SK-N-DZ (cell line): Measurements from ENCODE around the gene STK40.

Source experiments
- DNase-seq: peaks from one replicate; pipeline ENCODE4 v3.0.0-alpha.2; 2015; ENCODE audit warnings: low spot score

Gene STK40

GRCh38 chr1:36372617-36373016, 13.1 kb downstream of the STK40 start:
- DNase-seq: no peak

- peak; percentile 58 for DNase-seq
These were observed 16.5 kb downstream of the STK40 start for GRCh38 chr1:36369061-36369861.

DNA sequence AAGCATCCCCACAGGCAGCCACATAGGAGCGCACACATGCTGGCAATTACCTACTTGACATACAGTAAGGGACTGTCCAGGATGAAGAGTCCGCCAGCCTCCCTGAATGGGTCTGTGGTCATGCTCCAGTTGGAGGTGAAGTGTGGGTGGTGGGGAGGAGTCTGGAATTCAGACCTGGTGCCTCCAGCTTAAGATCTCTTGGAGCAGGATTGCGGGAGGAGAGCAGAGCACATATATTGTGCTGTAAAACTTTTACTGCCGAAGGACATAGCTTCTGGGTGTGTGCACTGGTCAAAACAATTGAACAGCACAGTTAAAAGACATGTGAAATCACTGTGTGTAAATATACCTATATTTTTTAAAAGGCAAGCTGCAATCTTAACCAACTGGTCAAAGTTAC, 17.9 kb downstream of the STK40 start:
- DNase-seq: no peak

DNA sequence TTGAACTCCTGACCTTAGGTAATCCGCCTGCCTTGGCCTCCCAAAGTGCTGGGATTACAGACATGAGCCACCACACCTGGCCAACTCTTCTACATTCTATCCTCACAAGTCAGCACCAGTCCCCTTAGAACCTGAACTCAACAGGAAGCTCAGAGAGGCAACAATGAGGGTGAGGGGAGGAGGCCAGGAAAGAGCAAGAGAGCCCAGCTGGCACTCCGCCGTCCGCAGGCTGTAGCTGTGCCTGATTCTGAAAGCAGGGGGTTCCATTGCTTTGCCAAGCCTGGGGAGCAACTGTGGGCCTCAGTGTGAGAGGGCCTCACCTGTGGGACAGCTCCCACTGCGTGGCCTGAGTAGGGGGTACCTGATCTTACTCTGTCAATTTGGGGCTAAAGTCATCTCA, 18.7 kb downstream of the STK40 start:
- no peak for DNase-seq

- DNase-seq: peak; percentile 96
These were observed 19.5 kb downstream of the STK40 start for GRCh38 chr1:36366091-36366661.

DNA sequence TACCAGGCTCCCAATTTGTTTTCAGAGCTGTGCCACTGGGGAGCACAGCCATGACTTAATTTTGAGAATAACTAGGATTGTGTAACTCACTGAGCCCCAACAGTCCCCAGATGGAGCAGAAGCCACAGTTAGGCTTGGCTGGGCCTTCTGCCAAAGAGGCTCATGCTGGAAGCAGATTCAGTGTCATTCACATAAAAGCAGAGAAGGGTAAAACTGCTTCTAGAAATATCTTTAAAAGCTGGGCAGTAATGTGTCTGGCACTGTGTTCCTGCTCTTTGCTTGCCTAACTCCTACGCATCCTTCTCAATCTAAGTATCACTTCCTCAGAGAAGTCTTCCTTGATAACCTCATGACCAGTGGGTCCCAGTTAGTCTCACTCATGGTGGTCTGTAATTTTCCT, 20.3 kb downstream of the STK40 start:
- no peak for DNase-seq

DNA sequence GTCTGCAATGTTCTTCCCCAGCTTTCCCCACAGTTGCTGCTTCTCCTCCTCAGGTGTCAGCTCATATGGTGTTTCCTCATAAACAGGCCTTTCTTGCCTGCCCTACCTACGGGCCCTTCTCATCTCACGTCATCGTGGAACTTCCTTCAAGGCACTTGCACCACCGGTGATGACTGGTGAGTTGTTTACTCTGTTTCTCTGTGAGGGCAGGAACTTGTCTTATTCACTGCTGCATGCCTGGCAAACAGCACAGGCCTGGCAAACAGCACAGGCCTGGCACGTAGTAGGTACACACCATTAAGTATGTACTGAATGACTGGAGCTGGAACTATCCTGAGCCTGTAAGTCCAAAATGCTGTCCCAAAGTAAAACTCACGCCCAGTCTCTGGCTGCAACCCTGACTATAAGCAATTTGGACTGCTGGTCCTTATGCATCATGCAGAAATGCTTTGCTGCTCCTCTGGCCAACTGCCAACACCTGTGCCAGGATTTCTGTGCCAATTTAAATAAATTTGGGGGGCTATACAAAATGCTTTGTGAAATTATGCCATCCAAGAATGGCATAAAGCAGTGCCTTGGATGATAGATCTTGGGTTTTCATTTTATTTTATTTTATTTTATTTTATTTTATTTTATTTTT, 25.7 kb downstream of the STK40 start:
- no peak for DNase-seq

GRCh38 chr1:36359383-36359782, 26.3 kb downstream of the STK40 start:
- DNase-seq: no peak

DNA sequence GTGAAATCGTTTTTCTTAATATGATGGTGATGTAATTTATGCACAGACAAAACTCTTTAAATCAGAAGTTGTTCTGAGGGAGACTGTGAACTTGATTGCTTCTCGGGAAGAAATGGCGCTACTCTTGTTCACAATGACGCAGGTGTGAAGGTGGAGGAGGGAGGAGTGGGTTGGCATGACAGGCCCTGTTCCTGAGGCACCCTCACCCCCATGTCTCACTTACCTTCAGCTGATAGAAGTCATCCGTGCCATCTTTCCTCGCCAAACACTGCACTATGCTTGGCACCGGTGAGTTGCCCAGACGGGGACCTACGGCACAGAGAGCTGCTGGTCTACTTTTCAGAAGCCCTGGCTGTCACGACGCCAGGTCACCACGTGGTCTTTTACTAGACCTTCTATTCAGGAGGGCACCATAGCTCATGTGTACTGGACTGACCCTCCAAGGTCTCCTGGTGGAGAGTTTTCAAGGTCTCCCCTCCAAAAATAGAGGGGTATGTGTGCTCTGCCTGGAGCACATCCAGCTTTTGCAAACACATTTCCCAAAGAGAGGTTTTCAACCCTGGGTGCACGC, 27.1 kb downstream of the STK40 start:
- DNase-seq: no peak

- DNase-seq: no peak
These were observed 29.9 kb downstream of the STK40 start for GRCh38 chr1:36355811-36356210.

GRCh38 chr1:36354486-36354885, 31.2 kb downstream of the STK40 start:
- DNase-seq: no peak

DNA sequence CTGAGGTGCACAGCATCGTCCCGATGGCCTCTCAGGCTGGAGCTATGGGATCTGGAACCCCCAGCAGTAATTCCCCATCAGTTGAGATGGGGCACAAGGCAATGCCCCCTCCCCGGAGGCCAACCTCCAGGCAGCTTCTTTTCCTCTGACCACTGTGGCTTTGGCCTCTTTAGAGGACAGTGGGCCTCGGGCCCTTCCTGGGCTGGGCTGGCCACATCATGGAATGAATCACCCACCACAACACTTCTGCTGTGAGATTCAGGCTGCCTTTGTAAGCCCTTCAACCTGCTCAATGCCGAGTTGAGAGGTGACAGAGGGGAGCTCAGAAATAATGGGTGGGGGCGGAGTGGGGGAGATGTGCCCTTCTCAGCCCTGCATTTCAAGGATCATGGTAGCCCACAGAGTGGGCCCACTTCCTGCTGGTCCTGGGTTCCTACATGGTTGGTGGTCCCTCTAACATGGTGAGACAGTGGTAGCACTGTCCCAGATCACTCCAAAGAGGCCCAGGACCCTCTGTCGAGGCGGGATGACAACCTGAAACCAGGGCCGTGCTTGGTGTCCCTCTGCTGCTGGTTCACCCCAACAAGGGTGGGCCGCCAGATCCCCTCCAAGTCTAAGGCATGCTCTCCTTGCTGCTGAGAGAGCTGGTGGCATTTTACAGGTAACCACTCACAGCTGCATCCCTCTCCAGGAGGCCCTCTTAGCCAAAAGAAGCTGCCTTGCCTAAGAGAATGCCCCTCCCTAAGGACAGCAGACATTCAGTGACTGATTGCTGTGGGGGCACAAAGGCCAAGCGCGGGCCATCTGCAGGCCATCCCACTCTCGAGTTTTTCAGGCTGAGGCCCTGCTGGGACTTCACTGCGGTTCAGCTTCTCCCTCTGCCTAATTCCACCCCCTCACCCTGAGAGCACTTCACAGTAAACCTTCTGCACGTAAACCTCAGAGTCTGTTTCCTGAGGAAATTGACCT, 32.5 kb downstream of the STK40 start:
- no peak for DNase-seq

DNA sequence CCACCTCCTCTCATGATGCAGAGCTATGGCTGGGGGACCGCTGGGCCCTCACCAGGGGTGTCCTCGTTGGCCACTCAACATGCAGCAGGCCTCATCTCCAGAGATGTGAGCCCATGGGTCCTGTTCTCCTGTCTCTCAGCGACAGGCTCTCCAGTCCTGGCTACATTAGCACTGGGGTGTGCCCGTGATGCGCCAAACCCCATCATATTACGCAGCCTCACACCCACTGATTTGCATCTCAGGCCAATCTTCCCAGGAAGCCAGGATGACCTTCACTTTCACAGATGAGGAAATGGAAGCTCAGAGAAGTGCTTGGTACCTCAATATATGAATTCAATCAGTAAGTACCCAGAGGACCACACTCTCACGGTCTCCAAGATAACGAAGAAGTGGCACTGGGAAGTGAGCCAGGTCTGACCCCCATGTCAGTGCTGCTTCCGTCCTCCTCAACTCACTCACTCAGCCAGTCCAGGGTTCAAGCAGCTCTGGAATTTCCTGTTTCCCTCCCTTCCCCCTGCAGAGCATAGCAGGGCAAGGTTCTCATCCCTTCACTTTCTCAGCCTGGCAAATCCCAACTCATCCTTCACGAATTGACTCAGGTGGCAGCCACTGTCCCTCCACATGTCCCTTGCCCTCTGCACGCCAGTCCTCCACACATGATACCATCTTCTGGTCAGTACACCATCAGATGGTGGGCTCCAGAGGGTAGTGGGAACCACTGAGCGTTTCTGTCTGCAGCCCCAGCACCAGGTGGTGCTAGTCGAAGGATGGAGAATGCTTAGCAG, 33.4 kb downstream of the STK40 start:
- no peak for DNase-seq

DNA sequence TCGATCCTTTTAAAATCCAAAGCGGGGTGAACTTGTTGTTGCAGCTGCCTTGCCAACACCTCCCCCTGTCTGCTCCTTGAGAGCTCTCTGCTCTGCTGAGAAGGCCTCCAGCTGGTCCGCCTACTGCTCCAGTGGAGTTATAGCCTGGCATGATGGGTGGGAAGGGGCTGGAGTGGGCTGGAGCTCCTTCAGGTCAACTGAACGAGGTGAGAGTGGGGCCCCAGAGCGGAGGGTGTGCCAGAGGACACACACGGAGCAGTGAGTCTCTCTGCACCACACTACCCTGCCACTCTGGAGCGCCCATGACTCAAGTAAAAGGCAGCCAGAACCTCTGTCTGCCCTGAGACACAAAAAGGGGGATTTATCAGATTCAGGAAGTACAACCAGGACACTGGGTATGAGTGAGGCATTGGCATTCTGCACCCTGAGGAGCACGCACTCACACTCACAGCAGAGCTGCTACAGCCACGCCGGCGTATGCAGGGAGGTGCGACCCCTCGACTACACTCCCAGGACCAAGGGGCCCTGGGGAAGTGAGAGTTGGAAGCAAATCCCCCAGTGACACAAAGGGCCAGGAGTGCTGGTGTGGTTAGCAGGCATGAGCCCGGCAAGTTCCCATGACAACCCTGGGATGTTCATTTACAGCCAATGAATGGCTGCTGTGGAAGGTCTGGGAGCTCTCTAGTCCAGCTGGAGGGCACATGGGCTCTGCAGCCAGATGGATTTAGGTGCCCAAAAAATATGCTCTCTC, 34.3 kb downstream of the STK40 start:
- no peak for DNase-seq

DNA sequence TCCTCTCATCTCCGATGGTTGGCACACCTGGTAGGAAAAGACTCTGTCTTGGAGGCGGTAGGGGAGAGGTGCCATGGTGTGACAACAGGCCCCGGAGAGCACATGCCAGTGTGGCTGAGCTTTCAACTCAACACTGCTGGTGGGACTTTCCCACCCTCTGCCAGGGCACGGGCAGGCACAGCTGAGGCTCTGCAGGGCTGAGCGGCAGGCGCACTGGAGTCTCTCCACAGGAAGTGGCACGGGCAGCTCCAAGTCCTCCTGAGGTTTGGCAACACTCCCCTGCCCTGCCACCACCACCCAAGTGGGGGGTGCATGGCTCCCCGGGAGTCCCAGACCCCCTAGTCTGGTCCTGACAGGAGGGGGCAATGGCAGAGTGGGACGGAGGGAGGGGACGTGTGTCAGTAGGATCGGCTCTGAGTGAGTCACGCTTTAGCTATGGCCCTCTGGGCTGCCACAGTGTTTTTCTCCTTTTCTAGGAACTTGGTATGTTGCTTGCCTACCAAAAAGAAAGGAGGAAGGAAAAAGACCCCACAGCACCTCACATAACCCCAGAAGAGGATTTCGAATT, 35.0 kb downstream of the STK40 start:
- no peak for DNase-seq

DNA sequence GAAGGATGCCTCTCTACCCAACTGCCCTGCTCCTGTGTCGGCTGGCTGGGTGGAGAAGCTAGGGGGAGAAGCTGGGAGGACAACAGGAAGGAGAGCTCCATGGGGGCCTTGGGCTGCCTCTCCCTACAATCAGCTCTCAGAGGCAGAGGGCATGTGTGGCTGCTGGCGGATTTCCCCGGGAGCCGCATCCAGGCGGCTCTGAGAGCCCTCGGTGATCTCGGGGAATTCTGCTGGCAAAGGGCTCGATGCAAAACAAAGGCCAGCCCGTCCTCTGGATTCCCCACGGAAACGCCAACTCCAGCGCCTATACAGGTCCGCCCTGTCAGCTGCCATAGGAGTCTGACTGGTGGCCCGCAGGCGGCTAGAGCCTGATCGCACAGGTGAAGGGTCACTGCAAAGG, 35.9 kb downstream of the STK40 start:
- no peak for DNase-seq

- no peak for DNase-seq
These were observed 36.5 kb downstream of the STK40 start for GRCh38 chr1:36349241-36349671.

GRCh38 chr1:36346741-36347370, 38.9 kb downstream of the STK40 start:
- no peak for DNase-seq

DNA sequence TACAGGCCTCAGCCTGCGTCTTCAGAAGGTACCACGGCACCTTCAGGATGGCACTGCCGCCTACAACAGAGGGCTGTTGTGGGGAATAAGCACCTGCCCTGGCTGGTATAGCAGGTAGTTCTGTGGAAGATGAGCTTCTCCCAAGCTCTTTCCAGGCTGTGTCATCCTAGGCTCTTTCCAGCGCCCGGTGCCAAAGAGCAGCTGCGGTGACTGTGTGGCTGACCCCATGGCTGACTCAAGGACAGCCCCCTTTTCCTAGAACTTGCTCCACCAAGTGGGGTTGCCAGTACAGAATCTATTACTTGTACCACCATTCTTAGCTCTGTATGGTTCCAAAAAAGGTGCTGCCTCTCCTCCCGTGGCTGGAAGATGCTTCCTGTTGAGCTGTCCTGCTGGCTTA, 40.4 kb downstream of the STK40 start:
- DNase-seq: no peak
